ENCODE results near the gene IL1A.

- TF ChIP-seq, protein P1, sequence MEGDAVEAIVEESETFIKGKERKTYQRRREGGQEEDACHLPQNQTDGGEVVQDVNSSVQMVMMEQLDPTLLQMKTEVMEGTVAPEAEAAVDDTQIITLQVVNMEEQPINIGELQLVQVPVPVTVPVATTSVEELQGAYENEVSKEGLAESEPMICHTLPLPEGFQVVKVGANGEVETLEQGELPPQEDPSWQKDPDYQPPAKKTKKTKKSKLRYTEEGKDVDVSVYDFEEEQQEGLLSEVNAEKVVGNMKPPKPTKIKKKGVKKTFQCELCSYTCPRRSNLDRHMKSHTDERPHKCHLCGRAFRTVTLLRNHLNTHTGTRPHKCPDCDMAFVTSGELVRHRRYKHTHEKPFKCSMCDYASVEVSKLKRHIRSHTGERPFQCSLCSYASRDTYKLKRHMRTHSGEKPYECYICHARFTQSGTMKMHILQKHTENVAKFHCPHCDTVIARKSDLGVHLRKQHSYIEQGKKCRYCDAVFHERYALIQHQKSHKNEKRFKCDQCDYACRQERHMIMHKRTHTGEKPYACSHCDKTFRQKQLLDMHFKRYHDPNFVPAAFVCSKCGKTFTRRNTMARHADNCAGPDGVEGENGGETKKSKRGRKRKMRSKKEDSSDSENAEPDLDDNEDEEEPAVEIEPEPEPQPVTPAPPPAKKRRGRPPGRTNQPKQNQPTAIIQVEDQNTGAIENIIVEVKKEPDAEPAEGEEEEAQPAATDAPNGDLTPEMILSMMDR (IDR thresholded peaks at IDR 0.05), result no peak
- no peak for TF ChIP-seq EZH2 (IDR thresholded peaks at IDR 0.05)
- no peak for TF ChIP-seq EZH2phosphoT487 (IDR thresholded peaks at IDR 0.05)
Observed at GRCh38 chr2:112827009-112827408, 42.7 kb upstream of the IL1A start.
